HEK293 (cell line): ENCODE data around the gene SERTAD4.

Experiments used
- ATF2 ChIP-seq: fragments of 450-650 bp; formaldehyde crosslinking; IDR thresholded peaks from 2 replicates; pipeline ENCODE4 v1.5.1; 2016; ENCODE audit warnings: missing biosample characterization, missing genetic modification characterization, low read depth
- CTCF ChIP-seq: fragments of 450-650 bp; formaldehyde crosslinking; IDR thresholded peaks from 2 replicates; pipeline ENCODE4 v1.5.1; 2016; ENCODE audit warnings: missing biosample characterization, missing genetic modification characterization
- ZNF121 ChIP-seq: fragments of 450-650 bp; formaldehyde crosslinking; IDR thresholded peaks from 2 replicates; pipeline ENCODE4 v1.5.1; 2016; ENCODE audit warnings: missing biosample characterization, missing genetic modification characterization
- ZNF157 ChIP-seq: fragments of 450-650 bp; formaldehyde crosslinking; IDR thresholded peaks from 2 replicates; pipeline ENCODE4 v1.5.1; 2016; ENCODE audit warnings: missing biosample characterization, missing genetic modification characterization
- ZNF184 ChIP-seq: fragments of 450-650 bp; IDR thresholded peaks from 2 replicates; pipeline ENCODE4 v1.5.1; 2018; ENCODE audit warnings: missing biosample characterization, mild to moderate bottlenecking, missing genetic modification characterization
- ZNF335 ChIP-seq: fragments of 450-650 bp; formaldehyde crosslinking; conservative IDR thresholded peaks from 2 replicates; pipeline ENCODE4 v1.5.1; 2016; ENCODE audit warnings: missing biosample characterization, missing genetic modification characterization
- ZNF362 ChIP-seq: fragments of 450-650 bp; formaldehyde crosslinking; IDR thresholded peaks from 2 replicates; pipeline ENCODE4 v1.5.1; 2016; ENCODE audit warnings: missing biosample characterization, missing genetic modification characterization
- ZNF530 ChIP-seq: fragments of 450-650 bp; formaldehyde crosslinking; IDR thresholded peaks from 2 replicates; pipeline ENCODE4 v1.5.1; 2016; ENCODE audit warnings: low read depth, missing biosample characterization, missing genetic modification characterization
- ZNF544 ChIP-seq: fragments of 450-650 bp; formaldehyde crosslinking; IDR thresholded peaks from 2 replicates; pipeline ENCODE4 v1.5.0; 2017; ENCODE audit warnings: missing biosample characterization, missing genetic modification characterization
- ZNF707 ChIP-seq: fragments of 450-650 bp; formaldehyde crosslinking; IDR thresholded peaks from 2 replicates; pipeline ENCODE4 v1.5.1; 2016; ENCODE audit warnings: missing biosample characterization, missing genetic modification characterization
- ZSCAN18 ChIP-seq: fragments of 450-650 bp; formaldehyde crosslinking; IDR thresholded peaks from 2 replicates; pipeline ENCODE4 v1.5.1; 2016; ENCODE audit warnings: missing biosample characterization, missing genetic modification characterization

- TF ChIP-seq CTCF (tag by site-specific recombination) (no peak), ZNF362 (tag by site-specific recombination) (no peak), ZNF335 (tag by site-specific recombination) (no peak), ZNF157 (tag by site-specific recombination) (no peak), ZNF121 (tag by site-specific recombination) (no peak), ATF2 (no peak), ZNF707 (no peak), ZSCAN18 (tag by site-specific recombination) (no peak), ZNF544 (tag by site-specific recombination) (no peak), ZNF530 (tag by site-specific recombination) (no peak), ZNF184 (no peak)
These were observed 19.3 kb downstream of the SERTAD4 start for GRCh38 chr1:210251680-210252490.
